NCI-H774 (cell line): Measurements from ENCODE around the gene WDR45B.

Experiments
- DNase-seq: peaks from one replicate; lab custom pipeline; 2025; lab: John Stamatoyannopoulos, UW

The WDR45B gene

GRCh38 chr17:82629748-82630147 lies 18.5 kb downstream of the WDR45B start:
- no peak for DNase-seq

- no peak for DNase-seq
Observed at GRCh38 chr17:82627405-82627804, 20.8 kb downstream of the WDR45B start.

- no peak for DNase-seq
Observed at GRCh38 chr17:82623707-82624106, 24.5 kb downstream of the WDR45B start.

GRCh38 chr17:82619641-82620040 lies 28.6 kb downstream of the WDR45B start:
- no peak for DNase-seq

- DNase-seq = no peak
Observed at GRCh38 chr17:82619211-82619610, 29.0 kb downstream of the WDR45B start.

- no peak for DNase-seq
Observed at GRCh38 chr17:82616021-82616711, 32.1 kb downstream of the WDR45B start.

- no peak for DNase-seq
Observed at GRCh38 chr17:82615084-82616020, 32.9 kb downstream of the WDR45B start.

GRCh38 chr17:82614095-82614631 lies 34.1 kb downstream of the WDR45B start:
- no peak for DNase-seq

- no peak for DNase-seq
Observed at GRCh38 chr17:82613283-82614094, 34.8 kb downstream of the WDR45B start.

GRCh38 chr17:82611140-82612058 lies 36.8 kb downstream of the WDR45B start:
- no peak for DNase-seq

- no peak for DNase-seq
Observed at GRCh38 chr17:82609655-82610054, 38.6 kb downstream of the WDR45B start.

GRCh38 chr17:82608816-82609215 lies 39.4 kb downstream of the WDR45B start:
- DNase-seq = no peak

GRCh38 chr17:82605939-82606600 lies 42.2 kb downstream of the WDR45B start:
- no peak for DNase-seq

GRCh38 chr17:82604532-82604931 lies 43.7 kb downstream of the WDR45B start:
- DNase-seq = no peak

GRCh38 chr17:82603981-82604448 lies 44.2 kb downstream of the WDR45B start:
- DNase-seq = no peak

- DNase-seq = no peak
Observed at GRCh38 chr17:82602986-82603710, 45.1 kb downstream of the WDR45B start.

GRCh38 chr17:82602487-82602886 lies 45.8 kb downstream of the WDR45B start:
- no peak for DNase-seq

GRCh38 chr17:82601447-82602000 lies 46.7 kb downstream of the WDR45B start:
- no peak for DNase-seq

GRCh38 chr17:82600731-82601446 lies 47.4 kb downstream of the WDR45B start:
- no peak for DNase-seq
